ENCODE data around the gene NSL1.

DNA sequence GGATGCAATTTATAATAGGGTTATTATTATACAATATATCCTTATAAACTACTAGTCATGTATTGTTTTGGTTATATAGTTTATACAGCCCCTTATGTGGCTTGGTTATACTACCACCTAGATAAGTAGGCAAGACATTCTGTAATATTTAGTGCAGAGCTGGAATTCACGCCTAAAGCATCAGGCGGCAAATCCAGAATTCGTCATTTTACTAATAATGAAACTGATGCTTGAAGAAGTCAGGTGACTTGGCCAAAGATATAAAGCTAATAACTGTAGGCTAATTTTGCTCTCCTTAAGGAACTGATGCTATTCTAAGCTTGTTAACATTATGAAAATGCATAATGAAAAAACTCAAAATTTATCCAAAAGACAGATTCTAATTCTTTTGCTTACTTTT, 10.8 kb downstream of the NSL1 start:
- TF ChIP-seq, protein P1, sequence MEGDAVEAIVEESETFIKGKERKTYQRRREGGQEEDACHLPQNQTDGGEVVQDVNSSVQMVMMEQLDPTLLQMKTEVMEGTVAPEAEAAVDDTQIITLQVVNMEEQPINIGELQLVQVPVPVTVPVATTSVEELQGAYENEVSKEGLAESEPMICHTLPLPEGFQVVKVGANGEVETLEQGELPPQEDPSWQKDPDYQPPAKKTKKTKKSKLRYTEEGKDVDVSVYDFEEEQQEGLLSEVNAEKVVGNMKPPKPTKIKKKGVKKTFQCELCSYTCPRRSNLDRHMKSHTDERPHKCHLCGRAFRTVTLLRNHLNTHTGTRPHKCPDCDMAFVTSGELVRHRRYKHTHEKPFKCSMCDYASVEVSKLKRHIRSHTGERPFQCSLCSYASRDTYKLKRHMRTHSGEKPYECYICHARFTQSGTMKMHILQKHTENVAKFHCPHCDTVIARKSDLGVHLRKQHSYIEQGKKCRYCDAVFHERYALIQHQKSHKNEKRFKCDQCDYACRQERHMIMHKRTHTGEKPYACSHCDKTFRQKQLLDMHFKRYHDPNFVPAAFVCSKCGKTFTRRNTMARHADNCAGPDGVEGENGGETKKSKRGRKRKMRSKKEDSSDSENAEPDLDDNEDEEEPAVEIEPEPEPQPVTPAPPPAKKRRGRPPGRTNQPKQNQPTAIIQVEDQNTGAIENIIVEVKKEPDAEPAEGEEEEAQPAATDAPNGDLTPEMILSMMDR (IDR thresholded peaks at IDR 0.05): no peak
- no peak for TF ChIP-seq ZFX (IDR thresholded peaks at IDR 0.05; ENCODE audit: borderline replicate concordance)

All from 22Rv1 (cell line).